Measurements from ENCODE around the gene SPTLC2. TPM values are rescaled to one million over a fixed set of nuclear protein-coding genes. Genes with fewer than 3 reads are reported as not detected.
A peak's percentile ranks its signal among the peaks of the same experiment; 100 is the strongest.

The SPTLC2 gene
- total and polyA plus RNA-seq, 2 of the 13 experiments (the other 11 are each of a cell fraction or from before 2014, with no cell fraction given): 17.4 to 17.5 TPM

DNA sequence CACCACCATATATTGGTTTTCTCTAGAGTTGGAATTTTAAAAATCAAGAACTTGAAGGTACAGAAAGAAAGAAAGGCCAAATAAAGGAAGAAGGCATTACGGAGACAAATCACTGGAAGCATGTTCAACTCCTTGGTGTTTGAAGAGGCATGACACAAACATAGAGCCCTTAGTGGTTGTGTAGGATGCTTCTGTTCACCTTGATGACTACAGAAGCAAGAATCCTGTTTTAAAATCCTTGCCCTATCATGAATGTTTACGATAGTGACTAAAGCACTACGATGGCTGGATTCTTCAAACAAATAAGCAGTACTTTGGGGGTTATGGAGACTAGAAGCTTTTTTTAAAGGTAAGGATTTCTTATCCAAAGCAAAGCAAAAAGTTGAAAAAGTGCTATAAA lies 107.6 kb downstream of the SPTLC2 start:
- Histone ChIP-seq H3K4me3 (replicated peaks in 1 of 3; ENCODE audit: insufficient read depth in 1 of 3, low read depth in 2 of 3, low read length in 3 of 3) (no peak overlapping the region), H3K9me3 (ENCODE audit: low read length) (no peaks in the 10 kb centered on the region), H2AFZ (ENCODE audit: low read length) (no peak overlapping the region), H3K9ac (ENCODE audit: insufficient read depth, low read depth, low read length) (no peak overlapping the region), H3K27ac (ENCODE audit: extremely low read length, insufficient read depth, low read length) (peak overlapping the region; percentile 62), H4K20me1 (ENCODE audit: insufficient read depth, low read length) (no peaks in the 10 kb centered on the region), H3K27me3 (ENCODE audit: control insufficient read depth in 1 of 2, insufficient read depth in 2 of 2, low read length in 2 of 2) (no peaks in the 10 kb centered on the region), H3K4me1 (ENCODE audit: insufficient read depth, low read length) (peaks cover 41% of the 10 kb centered on the region), H3K79me2 (ENCODE audit: insufficient read depth, low read length) (no peaks in the 10 kb centered on the region), H3K36me3 (replicated peaks in 1 of 2; ENCODE audit: control insufficient read depth in 1 of 2, insufficient read depth in 2 of 2, low read length in 2 of 2) (peaks cover 4 to 16% of the 10 kb centered on the region in 2 experiments; a peak in 3 of 5 replicates), H3K4me2 (ENCODE audit: low read depth, low read length) (no peak overlapping the region)
- BruUV-seq (replicated peaks): no TSS peak
- ATAC-seq: no peak
- FAIRE-seq: no peak
- WGBS (ENCODE audit: low lambda C conversion rate): 89% methylated on average over 3 of the region's 3 CpGs
- CTCF ChIA-PET (ENCODE audit: low intra/inter-chr PET ratio, low total read pairs): no interaction called here
- TF ChIP-seq MLLT10 (CRISPR knock-in tag; IDR thresholded peaks at IDR 0.05) (no peak), KDM1A (CRISPR knock-in tag; IDR thresholded peaks at IDR 0.05) (no peak), SMARCC2 (IDR thresholded peaks at IDR 0.05) (no peak), GPN1 (CRISPR knock-in tag; IDR thresholded peaks at IDR 0.05; ENCODE audit: borderline replicate concordance) (no peak), SP4 (CRISPR knock-in tag; IDR thresholded peaks at IDR 0.05) (no peak), FOXA1 (IDR thresholded peaks at IDR 0.05) (no peak), FOXA1 (CRISPR knock-in tag; IDR thresholded peaks at IDR 0.05) (no peak), ZNF12 (CRISPR knock-in tag; IDR thresholded peaks at IDR 0.05) (no peak), SIN3B (IDR thresholded peaks at IDR 0.05; ENCODE audit: low read length) (no peak), EP300 (IDR thresholded peaks at IDR 0.05; ENCODE audit: low read depth in 2 of 2, low read length in 2 of 2) (no peak), EP300 (CRISPR knock-in tag; IDR thresholded peaks at IDR 0.05; ENCODE audit: borderline replicate concordance) (no peak), GTF2F1 (IDR thresholded peaks at IDR 0.05; ENCODE audit: low read length) (no peak), RXRA (CRISPR knock-in tag; IDR thresholded peaks at IDR 0.05) (no peak), ZNF281 (CRISPR knock-in tag; IDR thresholded peaks at IDR 0.05; ENCODE audit: borderline replicate concordance) (no peak), ZNF552 (CRISPR knock-in tag; IDR thresholded peaks at IDR 0.05; ENCODE audit: borderline replicate concordance) (no peak), ZFP37 (CRISPR knock-in tag; IDR thresholded peaks at IDR 0.05; ENCODE audit: borderline replicate concordance) (no peak), FUBP1 (CRISPR knock-in tag; IDR thresholded peaks at IDR 0.05; ENCODE audit: borderline replicate concordance) (no peak), ZNF713 (CRISPR knock-in tag; IDR thresholded peaks at IDR 0.05) (no peak), PHF5A (CRISPR knock-in tag; IDR thresholded peaks at IDR 0.05; ENCODE audit: low read depth, unreplicated experiment) (no peak)
- TF ChIP-seq, protein P1, sequence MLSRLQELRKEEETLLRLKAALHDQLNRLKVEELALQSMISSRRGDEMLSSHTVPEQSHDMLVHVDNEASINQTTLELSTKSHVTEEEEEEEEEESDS (CRISPR knock-in tag; IDR thresholded peaks at IDR 0.05; ENCODE audit: borderline replicate concordance): no peak
- TF ChIP-seq, protein P2, sequence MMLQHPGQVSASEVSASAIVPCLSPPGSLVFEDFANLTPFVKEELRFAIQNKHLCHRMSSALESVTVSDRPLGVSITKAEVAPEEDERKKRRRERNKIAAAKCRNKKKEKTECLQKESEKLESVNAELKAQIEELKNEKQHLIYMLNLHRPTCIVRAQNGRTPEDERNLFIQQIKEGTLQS (CRISPR knock-in tag; IDR thresholded peaks at IDR 0.05): no peak
- DNase-seq (ENCODE audit: low spot score): peak; percentile 11
- in situ Hi-C loops (cut with HindIII; ENCODE audit: extremely low pct_ligation_motif_present, low pct_unique_long_range_greater_than_20kb) (no loop called here), intact Hi-C loops (cut with micrococcal nuclease; ENCODE audit: unreplicated experiment) (no loop called here)
- POLR2A ChIA-PET: interaction anchor here (2.9 kb wide), 1 partner anchor 10 kb away, joined by 22 read pairs; the partner anchor contains the start of gene ISM2
